ENCODE results near the gene KIF6.
A peak's percentile ranks its signal among the peaks of the same experiment; 100 is the strongest.
"Not testable (repeated sequence)": the region's sequence is repeated elsewhere in the genome, so short reads cannot be mapped to it uniquely, and the experiment has no call there.

The KIF6 gene

GRCh38 chr6:39707962-39708683 is 17.1 kb downstream of the KIF6 start:
- no peak for DNase-seq

DNA sequence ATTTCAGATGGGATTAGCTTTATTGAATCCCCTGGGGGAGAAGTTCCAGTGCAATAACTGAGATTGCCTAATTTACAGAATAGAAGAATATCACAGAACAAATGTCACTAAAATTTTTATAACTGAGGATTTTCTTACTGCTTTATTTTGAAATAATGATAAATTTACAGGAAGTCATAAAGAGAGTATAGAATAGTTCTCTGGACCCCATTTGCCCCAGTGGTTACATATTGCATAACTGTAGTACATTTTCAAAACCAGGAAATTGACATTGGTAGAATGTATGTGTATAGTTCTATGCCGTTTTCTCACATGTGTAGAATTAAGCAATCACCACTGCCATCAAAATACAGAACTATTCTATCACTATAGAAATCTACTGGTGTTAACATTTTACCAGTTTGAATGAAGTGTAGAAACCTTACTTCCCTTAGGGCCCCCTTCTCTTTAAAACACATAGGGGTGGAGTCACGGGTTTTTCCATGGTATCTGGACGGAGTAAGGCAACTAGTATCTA is 18.3 kb downstream of the KIF6 start:
- DNase-seq = peak; percentile 9

DNA sequence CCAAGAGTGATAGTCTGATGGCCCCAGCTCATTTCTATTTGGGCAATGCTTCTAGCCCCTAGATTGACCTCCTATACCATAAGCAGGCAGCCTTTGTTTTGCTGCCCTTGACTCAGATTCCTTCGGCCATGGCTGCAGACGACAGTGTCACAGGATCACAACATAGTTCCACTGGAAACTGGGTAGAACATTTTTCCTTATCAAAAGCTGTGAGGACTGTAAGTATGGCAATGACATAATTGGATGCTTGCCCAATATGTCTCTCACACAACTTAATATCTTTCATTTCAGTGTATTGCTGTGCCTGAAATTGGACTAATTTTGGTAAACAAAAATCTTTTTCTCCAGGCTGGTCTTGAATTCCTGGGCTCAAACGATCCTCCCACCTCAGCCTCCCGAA is 22.9 kb downstream of the KIF6 start:
- DNase-seq = no peak

DNA sequence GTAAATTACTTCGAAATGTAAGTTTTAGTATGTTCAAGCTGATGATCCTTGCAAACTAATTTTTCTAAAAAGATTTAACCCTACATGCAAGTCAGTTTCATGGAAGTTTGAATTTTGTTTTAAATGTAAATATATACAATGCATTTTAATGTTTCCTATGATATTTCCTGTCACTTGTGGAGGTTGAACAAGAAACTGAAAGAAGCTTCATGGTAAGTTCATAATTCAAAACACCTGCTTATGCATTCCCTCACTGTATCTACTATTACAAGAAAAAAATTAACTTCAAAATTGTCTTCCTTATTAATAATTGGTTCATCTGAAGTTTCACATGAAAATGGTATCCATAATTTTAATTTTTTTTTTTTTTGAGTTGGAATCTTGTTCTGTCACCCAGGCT is 24.8 kb downstream of the KIF6 start:
- DNase-seq = no peak

DNA sequence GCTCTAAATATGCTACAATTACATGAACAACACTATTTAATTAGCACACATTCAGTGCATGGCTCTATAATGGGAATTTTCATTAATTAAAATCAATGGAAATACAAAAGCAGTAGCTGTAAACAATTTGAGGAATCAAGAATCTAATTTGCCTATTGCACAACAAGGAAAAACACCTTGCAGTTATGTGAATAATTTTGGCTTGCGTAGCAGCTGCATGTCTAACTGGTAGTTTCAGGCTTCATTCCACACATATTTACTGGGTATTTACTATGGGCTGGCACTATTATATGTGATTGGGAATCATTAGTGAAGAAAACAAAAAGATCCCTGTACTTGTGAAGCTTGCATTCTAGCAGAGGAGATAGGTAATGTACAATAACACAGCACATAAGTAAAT is 26.4 kb downstream of the KIF6 start:
- no peak for DNase-seq

GRCh38 chr6:39696986-39697788 is 28.0 kb downstream of the KIF6 start:
- peak; percentile 4 for DNase-seq

DNA sequence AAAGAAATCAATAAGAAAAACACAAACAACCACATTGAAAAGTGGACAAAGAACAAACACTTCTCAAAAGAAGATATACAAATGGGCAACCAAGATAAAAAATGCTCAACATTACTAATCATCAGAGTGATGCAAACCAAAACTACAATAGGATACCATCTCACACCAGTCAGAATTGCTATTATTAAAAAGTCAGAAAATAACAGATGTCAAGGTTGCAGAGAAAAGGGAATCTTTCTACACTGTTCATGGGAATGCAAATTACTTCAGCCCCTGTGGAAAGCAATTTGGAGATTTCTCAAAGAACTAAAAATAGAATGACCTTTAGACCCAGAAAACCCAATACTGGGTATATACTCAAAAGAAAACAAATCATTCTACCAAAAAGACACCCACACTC is 29.8 kb downstream of the KIF6 start:
- DNase-seq = no peak

DNA sequence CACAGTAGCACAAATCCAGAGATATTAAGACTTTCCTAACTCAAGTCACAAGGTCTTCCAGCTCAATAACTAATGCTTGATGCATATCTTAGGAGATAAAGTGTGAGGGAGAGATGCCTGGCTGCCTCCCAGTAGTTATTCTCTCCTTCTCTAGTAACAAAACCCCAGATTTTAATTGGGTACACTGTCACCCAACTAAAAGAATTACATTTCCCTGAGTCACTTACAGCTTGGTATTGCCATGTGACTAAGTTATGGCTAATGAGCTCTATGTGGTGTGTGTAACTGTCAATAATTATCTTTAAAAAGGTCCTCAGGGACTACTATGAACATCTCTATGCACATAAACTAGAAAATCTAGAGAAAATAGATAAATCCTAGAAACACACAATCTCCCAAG is 32.0 kb downstream of the KIF6 start:
- DNase-seq = no peak

- no peak for DNase-seq
These were observed 36.7 kb downstream of the KIF6 start for GRCh38 chr6:39688494-39688893.

- DNase-seq = no peak
These were observed 38.2 kb downstream of the KIF6 start for GRCh38 chr6:39686976-39687375.

- DNase-seq = no peak
These were observed 39.3 kb downstream of the KIF6 start for GRCh38 chr6:39685938-39686337.

- DNase-seq = no peak
These were observed 39.8 kb downstream of the KIF6 start for GRCh38 chr6:39685489-39685826.

- DNase-seq = peak; percentile 3
These were observed 40.3 kb downstream of the KIF6 start for GRCh38 chr6:39684790-39685488.

DNA sequence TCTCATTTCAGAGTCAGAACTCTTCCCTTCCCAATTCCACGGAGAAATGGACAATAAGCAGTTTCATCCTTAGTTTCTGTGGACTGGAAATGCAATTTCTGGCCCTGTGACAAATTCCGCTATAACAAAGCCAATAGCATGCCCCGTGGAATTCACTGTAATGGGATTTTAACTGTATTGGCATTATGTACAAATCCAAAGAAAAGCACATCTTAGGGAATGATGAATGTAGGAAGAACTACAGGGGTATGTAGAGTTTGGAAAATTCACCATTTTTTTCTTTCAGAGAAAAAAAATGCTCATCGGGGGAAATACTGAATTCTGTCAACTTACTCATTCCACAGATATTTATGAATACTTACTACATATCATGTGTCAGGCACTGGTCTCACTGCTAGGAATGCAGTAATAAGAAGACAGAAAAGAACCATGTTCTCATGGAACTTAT is 43.5 kb downstream of the KIF6 start:
- no peak for DNase-seq

GRCh38 chr6:39678914-39679313 is 46.3 kb downstream of the KIF6 start:
- no peak for DNase-seq

GRCh38 chr6:39677318-39677717 is 47.9 kb downstream of the KIF6 start:
- not testable (repeated sequence) for DNase-seq

GRCh38 chr6:39670519-39670918 is 54.7 kb downstream of the KIF6 start:
- DNase-seq = no peak

DNA sequence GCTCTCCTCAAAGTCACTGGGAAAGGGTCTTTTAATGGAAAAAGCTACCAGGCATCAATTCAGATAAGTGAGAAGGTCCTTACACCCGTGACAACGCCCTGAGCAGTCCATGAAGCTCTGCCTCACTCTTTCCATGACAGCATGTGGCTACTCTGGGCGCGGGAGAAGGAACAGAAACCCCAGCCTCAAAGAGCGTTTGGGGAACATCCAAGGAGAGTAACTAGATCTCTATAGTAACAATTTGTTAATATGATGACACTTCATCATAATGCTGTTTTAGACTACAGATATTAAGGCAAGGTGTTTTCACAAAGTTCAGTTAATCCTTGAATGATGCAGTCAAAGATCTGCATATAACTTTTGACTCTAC is 55.2 kb downstream of the KIF6 start:
- DNase-seq = peak; percentile 3

- no peak for DNase-seq
These were observed 55.8 kb downstream of the KIF6 start for GRCh38 chr6:39669207-39669972.

- no peak for DNase-seq
These were observed 58.3 kb downstream of the KIF6 start for GRCh38 chr6:39666706-39667489.

GRCh38 chr6:39665861-39666260 is 59.3 kb downstream of the KIF6 start:
- no peak for DNase-seq

- no peak for DNase-seq
These were observed 61.0 kb downstream of the KIF6 start for GRCh38 chr6:39664173-39664572.
